Pons (tissue), 1 donor: Measurements from ENCODE around the gene RTN3.

Experiments used
- DNase-seq: peaks from one replicate; pipeline ENCODE4 v3.0.0-alpha.2; 2016; ENCODE audit warnings: low spot score

Gene RTN3

DNA sequence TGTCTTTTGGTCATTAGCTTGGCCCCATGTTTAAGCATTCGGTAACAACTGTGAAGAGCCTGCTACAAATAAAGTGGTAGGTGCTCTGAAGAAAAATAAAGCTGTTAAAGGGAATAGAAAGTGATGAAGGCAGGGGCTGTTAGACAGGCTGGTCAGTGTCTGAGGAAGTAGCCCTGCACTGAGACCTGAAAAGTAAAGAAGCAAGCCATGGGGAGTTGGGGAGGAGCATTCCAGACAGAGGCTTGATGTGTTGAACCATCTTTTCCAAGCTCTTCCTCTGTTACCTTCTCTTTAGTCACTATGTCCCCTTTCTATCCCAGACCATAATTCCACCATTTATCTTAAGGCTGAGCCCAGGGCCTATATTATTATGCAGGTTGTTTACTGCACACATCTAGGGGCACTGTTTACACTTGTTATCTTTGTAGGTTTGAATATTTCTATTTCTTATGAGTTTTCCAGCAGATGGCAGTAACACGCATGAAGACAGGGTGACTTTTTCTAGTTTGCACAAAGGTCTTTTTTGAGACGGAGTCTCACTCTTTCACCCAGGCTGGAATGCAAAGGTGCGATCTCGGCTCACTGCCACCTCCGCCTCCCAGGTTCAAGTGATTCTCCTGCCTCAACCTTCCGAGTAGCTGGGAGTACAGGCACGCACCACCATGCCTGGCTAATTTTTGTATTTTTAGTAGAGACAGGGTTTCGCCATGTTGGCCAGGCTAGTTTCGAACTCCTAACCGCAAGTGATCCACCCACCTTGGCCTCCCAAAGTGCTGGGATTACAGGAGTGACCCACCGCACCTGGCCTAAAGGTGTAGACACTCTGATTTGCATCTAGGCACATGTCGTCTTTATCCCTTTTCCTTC lies 64.2 kb downstream of the RTN3 start:
- peak; percentile 41 for DNase-seq

DNA sequence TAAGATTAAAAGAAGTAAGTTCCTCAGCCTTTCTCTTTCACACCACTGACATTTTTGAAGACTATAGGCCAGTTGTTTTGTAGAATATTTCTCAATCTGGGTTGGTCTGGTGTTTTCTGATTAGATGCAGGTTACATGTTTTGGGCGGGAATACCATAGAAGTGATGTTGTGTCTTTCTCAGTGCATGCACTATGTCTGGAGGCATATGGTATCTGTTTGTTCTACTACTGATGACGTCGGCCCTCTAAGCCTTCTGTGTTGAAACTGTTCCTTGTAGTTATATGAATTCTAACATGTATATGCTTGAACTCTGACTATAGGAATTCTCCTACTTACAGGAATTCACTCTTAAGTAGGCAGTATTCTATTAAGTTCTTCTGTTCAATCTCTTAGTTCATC lies 65.7 kb downstream of the RTN3 start:
- DNase-seq, result no peak

DNA sequence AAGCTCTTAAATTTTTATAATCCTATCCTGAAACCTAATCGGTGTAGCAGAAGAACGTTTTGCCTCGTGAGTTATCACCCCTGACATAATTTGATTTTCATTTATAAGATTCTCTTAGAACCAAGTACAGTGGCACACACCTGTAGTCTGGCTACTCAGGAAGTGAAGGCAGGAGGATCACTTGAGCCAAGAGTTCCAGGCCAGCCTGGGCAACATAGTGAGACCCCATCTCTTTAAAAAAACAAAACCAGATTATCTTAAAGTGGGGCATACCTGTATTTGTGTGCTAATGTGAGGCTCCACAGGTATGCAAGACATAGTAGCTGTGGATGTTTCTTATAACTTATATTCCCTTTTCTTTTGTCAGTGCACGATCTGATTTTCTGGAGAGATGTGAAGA lies 68.3 kb downstream of the RTN3 start:
- DNase-seq, result no peak

DNA sequence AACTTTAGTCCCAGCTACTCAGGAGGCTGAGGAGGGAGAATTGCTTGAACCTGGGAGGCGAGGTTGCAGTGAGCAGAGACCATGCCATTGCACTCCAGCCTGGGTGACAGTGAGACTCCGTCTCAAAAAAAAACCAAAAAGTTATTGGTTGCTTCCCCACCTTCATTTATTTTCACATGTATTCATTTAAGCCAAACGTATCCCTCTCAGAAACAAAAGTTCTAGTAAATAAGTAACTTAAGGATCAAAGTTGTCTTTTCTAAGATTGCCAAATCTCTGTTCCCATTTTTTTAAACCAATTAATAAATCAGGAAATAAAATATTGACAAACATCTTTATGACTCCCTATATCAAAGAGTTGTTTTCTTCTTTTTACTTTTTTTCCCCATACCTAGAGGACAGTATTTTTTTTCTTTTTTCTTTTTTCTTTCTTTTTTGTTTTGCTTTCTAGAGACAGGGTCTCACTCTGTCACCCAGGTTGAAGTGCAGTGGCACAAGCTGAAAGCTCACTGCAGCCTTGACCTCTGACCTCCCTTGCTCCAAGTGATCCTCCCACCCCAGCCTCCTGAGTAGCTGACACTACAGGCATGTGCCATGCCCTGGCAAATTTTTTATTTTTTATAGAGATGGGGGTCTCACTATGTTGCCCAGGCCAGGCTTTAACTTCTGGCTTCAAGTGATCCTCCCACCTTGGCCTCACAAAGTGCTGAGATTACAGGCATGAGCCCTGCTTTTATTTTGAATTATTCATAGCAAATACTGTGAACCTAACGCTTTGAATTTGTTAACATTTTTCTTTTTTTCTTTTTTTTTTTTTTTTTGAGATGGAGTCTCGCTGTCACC lies 75.8 kb downstream of the RTN3 start:
- DNase-seq, result no peak

- no peak for DNase-seq
These were observed 79.3 kb downstream of the RTN3 start for GRCh38 chr11:63760487-63761079.

- DNase-seq, result no peak
These were observed 79.9 kb downstream of the RTN3 start for GRCh38 chr11:63761188-63761587.

DNA sequence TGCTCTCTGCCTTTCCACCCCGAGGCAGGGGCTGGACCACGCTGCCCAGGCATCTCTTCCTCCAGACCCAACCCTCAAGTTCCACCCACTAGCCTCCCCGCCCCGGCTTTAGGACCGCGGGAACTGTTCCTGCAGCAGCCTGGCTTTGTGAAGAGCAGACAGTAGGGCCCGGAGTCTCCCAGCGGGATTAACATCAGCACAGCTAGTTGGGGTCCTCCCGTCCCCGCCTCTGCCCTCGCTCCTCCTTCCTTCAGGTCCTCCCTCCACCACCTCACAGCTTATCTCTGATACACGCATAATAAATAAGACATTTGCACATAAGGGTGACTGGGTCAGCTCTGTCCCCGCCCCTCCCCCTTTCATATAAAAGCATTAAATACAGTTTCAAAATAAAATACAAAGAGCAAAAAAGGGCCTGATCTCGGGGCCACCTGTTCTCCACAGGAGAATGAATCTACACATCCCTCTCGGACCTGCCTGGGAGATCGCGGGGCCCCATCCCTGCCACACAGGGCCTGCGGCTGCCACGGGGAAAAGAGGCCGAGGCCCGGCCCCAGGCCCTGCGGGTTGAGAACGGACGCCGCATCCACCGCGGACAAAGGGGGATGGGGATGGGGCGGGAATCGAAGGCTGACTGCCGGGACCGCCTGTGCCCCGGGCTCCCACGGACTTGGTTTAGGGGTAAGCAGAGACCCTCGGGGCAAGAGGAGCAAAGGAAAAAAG lies 80.8 kb downstream of the RTN3 start:
- no peak for DNase-seq

DNA sequence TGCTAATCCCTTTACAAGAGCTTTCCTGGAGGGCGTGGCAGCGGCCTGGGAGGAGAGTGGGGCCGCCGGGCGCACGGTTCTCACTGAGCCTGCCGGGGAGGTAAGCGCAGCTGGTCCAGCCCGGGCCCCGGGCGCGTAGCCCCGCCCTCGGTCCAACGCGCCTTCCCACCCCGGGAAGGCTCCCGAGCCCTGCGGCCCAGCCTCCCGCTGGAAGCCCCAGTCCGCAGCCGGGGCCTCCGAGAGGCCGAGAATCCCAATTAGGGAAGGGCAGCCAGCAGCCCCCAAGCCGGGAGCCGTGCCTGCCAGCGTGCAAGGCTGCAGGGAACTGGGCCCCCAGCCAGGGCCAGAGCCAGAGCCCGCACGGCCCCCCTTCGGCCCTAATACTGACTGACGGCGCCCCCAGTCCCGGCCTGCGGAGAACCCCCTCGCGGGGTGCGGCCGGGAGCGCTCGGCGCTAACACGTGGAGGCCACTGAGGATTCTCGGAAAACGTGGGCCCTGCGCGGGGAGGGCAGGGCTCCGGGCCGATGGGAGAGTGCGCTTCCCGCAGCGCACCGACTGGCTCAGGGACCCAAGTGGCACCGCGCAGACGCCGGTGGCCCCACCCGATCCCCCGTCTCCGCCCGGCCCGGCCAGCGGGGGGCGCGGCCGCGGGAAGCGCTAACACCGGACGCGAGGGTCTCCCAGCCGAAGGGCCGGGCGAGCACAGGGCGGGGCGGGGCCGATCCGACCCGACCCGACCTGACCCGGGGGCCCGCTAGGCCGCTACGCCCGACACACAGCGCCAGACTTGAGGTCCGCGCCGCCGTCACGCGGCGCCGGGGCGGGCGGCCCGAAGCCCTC lies 81.6 kb downstream of the RTN3 start:
- DNase-seq, result no peak

GRCh38 chr11:63763496-63764339 lies 82.4 kb downstream of the RTN3 start:
- no peak for DNase-seq

DNA sequence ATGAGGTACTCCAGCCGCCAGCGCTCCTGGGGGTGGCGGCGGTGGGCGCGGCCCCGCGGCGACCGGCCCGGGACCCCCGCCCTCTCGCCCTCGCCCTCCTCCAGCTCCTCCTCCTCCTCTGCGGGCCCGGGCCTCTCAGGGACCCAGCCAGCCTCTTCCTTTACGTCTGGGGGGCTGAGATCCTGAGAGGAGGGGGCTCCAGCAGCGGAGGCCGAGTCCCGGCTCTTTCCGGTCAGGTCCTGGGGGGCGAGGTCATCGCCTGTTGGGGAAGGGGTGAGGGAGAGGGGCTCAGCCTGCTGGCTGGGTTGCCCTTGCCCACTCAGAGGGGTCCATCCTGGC lies 83.0 kb downstream of the RTN3 start:
- no peak for DNase-seq

- no peak for DNase-seq
These were observed 83.7 kb downstream of the RTN3 start for GRCh38 chr11:63764679-63765647.

DNA sequence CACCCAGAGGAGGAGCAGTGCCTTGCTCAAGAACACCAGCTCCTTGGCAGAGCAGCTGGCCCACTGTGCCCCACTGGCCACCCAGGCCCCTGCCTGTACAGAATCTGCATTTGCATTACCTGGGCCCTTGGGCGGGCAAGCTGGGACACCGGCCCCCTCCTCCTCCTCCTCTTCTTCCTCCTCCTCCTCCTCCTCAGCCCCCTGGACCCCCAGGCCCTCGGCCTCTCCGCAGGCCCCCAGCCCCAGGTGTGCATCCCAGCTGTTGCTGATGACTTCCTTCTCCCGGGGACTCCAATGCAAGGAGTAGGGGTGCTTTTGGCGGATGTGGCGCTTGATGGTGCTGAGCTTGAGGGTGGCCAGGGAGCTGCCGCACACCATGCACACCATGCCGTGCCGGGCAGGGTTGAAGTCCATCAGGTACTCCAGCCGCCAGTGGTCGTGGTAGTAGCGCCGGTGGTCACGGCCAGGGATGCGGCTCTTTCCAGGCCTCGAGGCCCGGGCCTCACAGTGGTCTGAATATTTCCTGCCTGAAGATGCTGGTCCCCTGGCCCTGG lies 84.5 kb downstream of the RTN3 start:
- DNase-seq, result no peak

DNA sequence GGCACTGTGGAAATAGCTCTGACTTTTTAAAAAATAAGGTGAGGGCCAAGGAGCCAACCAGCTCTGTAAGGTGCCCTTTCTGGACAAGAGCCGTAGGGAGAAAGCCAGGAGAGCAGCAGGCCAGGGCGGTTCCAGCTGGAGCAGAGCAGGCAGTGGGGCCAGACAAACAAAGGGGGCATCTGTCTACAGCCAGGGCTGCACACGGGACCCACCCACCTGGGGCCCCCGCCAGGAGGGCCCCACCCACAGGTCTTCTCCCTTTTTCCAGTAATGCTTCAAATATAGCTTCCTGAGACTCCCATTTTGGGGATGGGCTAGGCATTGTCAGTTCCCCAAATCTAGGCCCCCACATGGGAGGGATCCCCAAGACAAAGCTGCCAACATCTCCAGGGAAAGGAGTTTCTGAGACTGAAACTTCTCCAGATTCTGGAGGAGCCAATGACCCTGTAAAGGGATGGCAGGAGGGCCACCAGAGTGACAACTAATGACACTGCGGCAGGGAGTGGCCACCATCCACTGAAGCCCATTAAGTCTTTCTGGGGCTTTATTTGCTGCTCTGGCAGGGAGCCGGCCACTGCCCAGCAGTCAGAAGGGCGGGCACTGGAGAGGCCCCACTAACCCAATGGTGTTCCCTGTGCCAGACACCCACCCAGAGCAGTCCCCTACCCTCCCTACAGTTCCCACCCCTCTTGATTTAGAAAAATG lies 85.4 kb downstream of the RTN3 start:
- no peak for DNase-seq

GRCh38 chr11:63767267-63767564 lies 85.9 kb downstream of the RTN3 start:
- no peak for DNase-seq

GRCh38 chr11:63767565-63768236 lies 86.4 kb downstream of the RTN3 start:
- peak; percentile 68 for DNase-seq

GRCh38 chr11:63768237-63769041 lies 87.1 kb downstream of the RTN3 start, which contains the start of gene ZFTA:
ZFTA (minus strand) TSS chr11:63768775; CDS start chr11:63768622, 153 bp downstream.
- DNase-seq, result no peak
